Measurements from ENCODE around the gene SCAMP1.

The SCAMP1 gene

DNA sequence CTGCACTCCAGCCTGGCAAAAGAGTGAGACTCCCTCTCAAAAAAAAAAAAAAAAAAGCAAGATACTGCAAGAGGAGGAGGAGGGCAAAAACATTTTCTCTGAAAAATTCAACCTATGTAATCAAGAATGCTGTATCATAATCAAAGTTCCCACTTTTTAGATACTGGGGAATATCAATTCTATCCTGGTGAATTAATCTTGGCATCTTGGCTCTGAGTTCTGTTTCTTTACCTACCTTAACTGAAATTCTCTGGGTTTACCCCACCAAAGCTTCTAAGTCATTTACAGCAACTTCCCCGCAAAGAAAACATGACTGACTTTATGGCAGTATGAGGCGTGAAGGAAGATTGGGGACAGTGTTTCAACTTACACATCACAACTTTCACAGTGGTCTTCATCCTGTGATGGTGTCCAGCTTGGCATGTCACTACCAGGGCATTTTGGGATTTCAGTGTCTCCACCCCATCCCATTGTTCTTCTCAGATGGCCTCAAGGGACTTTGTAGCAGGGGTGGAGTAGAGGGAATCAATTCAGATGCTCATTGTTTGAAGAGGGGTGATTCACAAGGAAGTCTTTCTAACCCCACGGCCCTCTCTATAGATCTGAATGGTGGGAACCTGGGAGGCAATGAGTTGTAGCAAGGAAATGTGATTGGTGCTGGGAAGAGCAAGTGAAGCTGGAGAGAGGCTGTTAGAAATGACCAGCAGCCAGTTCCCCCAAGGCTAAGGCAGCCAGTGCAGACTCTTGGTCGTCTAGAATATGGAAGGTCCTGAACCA lies 130.5 kb downstream of the SCAMP1 start:
- DNase-seq (ENCODE audit: extremely low read depth in 1 of 2, low read depth in 1 of 2), result no peak

DNA sequence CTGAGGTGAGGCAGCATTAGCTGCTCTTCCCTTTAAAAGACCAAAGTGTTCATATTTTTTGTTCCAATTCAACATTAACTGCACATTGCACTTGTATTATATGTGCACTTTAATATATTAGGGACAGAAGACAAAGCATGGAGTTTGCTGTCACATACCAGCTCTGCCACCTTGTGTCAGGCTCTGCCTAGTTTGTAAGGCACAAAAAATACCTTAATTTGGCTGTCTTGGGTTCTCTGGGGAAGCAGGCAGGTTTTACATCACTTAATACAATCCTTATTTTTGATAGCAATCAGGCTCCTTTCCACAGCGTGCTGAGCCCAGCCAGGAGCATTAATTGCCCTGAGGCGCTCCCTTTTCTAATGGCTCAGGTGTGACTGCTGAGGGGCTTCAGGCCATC lies 131.8 kb downstream of the SCAMP1 start:
- DNase-seq (ENCODE audit: extremely low read depth in 1 of 2, low read depth in 1 of 2), result no peak

DNA sequence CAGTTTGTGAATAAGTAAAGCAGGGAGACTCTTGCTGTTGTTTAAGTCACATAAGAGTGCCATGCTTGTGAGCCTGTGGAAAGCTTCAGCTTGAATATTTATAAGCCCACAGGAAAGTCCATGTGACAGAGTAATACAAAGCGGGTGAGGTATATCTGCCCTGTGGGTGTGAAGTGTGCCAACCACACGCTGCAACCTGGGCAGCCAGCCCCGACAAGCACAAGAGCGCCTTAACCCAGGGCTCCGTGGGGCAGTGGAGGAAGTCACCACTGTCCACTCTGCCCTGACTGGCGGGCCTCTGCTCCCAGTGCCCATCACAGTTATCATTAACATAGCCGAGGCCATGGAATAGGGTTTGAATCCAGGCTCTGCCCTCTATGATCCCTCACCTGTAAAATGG lies 132.2 kb downstream of the SCAMP1 start:
- DNase-seq (ENCODE audit: extremely low read depth in 1 of 2, low read depth in 1 of 2), result no peak

DNA sequence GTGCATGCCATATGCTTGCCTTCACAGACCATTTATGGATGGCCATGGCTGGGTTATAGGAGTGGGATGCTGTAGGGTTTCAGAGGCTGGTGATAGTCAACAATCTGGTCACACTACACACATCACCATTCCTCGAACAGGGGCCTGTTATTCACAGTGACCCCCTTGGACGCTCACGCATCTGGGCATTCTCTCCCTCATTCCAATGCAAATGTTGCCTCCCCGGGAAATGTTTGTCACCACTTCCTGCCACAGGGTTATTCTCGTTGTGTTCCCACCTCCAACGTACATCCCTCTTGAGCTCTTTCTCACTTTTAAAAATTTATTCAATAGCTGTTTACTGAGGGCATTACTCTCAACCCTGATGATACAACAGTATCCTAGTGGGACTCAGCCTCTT lies 135.4 kb downstream of the SCAMP1 start:
- DNase-seq (ENCODE audit: extremely low read depth in 1 of 2, low read depth in 1 of 2), result no peak

DNA sequence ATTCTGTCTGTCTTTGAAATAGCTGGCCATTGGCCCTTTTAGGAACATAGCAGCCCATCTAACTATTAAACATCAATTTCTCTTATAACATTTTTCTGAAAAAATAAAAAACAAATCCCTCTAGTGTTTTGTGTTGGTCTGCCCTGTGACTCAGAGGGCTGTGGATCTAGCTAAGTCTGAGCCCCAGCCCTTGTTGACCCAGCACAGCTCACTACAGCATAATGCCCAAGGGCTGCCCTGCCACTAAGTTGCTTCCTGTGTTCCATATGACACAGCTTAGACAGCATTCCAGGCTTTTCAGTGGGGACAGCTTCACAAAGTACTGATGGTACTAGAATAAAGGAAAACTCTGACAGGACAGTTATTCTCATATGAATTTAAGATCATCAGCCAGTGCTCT lies 136.0 kb downstream of the SCAMP1 start:
- DNase-seq (ENCODE audit: extremely low read depth in 1 of 2, low read depth in 1 of 2), result no peak

DNA sequence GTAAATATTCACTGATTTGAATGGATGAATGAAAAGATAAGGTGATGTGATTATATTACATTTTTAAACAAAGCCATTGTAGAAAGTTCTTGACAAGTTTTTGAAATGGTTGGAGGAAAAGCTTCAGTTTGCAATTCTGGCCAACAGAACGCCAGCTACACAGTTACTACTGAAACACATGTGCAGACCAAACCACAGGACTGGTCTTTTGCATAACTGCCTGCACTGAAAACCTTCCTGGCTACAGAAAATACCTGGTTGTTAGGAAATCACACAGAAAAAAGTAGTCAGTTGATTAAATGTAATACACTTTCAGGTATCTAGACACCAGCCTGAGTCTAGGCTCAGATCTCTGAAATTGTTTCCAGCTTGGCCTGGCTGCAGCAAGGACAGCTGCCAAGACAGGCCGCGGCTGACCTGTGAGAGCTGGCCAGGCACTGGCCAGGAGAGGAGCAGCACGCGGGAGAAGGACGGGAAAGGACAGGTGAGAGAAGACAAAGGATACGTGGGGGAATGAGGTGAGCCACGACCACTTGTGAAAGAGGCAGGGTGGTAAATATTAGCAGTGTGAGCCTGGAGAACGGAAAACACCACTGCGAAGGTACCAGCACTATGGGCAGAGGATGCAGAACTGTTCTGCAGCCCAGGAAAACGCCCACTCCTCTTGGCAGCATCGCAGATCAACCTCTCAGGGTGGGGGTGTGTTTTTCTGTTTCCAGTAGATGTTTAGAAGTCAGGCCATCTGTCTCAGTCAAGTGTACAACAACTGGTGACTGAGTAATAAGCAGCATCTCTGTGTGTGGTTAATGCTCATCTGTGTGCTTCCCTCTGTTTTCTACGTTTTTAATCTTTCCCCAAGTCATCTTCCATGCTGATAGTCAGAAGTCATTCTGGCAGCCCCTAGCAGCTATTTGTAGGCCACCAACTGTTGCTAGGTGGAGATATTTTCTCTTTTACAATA lies 137.4 kb downstream of the SCAMP1 start:
- DNase-seq (ENCODE audit: extremely low read depth in 1 of 2, low read depth in 1 of 2), result no peak

DNA sequence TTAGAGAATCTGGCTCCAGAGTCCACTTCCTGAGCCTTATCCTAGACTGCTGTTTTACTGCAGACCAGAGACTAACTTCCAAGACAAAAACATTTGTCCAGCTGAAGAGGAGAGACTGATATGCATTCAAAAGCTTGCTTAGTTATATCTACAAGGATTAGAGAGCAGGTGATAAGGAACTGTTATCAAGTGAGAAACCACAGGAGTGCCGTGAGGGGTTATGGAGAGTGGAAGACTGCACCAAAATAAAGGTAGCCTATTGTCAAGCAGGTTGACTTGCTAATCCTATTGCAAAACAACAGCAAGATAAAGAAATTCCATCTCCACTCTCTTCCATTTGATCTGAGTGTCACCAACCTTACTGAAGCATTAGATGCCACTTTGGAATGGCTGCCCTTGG lies 139.1 kb downstream of the SCAMP1 start:
- no peak for DNase-seq (ENCODE audit: extremely low read depth in 1 of 2, low read depth in 1 of 2)

DNA sequence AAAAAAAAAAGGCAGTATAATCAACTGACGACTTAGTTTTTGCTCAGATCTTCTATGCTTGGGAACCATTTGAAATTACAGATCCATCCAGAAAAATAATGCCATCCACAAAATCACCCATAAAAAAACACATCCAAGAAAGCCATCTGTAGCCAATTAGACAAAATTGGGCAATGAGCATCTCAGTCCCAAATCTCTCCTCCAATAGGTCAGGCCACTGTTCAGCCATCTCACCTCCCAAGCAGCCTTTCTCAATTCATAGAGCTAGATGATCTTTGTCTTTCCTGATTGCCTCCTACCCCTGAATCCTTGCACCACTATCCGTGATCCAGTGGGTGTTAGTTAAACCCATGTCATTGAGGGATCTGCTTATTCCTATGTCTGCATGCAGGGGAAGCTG lies 139.6 kb downstream of the SCAMP1 start:
- no peak for DNase-seq (ENCODE audit: extremely low read depth in 1 of 2, low read depth in 1 of 2)

DNA sequence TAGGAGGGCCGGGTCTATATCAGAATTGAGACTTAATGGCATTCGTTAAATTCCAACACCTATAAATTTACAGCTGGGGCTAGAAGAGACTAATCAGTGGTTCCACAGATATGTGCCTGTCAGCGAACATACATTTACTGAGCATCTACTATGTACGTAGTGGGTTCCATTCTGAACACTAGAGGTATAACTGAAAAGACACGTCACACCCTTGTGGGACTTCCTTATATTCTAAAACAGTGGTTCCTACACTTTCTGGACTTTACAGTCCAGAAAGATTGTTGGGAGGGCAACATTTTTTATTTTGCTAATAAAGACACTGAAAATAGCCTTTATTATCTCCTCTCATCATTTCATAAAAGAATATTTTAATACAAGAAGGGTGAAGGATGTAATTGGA lies 140.5 kb downstream of the SCAMP1 start:
- DNase-seq (ENCODE audit: extremely low read depth in 1 of 2, low read depth in 1 of 2), result no peak

DNA sequence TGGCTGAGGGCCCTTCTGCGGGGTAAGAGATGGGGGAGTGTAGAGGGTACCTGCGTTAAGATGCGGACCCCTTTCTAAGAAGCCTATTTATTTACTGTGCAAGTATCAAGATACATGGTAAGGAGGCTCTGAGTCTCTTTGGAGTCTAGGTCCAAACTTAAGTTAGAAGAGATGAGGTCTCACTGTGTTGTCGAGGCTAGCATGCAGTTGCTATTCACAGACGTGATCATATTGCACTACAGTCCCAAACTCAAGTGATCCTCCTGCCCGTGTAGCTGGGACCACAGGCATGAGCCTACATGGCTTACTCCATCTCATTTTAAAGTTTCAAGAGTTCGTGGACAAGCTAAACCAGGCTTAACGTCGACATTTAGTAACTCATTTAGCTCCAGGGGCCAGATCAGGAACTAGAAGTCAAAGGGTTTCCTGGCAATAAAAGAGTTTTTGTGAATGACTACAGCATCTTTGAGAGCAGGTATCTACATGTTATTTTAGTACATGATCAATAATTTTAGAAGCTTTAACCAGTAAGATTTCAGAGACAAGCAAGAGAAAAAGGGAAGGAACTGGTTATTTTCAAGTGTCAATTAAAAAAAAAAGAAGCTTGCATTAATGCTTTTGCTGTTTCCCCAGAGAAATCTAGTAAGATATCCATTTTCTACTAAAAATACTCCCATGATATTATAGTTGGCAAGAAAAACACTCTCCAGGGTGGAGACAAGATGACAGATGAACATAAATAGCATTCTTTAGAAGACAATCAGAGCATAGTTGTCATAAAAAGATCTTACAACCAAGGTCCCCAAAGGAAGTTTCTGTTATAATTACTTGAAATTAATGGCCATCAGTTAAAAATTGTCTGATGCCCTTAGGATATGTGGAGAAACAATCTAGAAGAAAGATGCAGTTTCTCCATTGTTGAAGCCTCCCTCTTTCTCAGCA lies 141.3 kb downstream of the SCAMP1 start:
- no peak for DNase-seq (ENCODE audit: extremely low read depth in 1 of 2, low read depth in 1 of 2)

DNA sequence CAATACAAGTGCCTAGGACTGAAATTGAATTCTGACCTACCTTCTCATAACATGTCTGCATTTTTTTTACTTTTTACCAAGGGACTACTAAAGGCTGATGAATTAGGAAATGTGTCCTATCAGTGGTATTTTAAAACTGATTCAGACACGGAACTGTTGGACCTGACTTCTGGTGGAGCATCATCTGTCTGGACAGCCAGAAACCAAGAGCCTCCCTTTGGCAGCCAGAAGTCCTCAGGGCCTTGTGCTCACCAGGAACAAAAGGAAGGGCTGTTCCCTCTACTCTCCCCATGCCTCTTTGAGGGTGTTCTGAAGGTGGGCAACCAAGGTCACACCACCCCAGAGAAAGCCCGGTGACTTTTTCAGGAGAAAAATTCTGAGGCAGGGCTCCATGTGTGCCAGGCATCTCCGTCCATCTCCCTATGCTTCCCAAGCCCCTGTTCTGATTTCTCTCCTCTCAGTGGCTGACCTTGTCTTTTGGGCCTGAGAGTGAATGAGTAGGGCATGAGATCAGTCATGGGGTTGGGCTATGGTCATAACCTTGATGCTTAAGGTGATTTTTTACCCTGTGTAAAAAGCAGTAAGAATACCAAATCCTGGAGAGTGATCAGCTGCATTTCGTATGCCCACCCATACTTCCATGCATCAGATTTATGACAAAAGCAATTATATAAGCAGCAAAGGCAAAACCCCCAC lies 143.7 kb downstream of the SCAMP1 start:
- DNase-seq (ENCODE audit: extremely low read depth in 1 of 2, low read depth in 1 of 2), result no peak

DNA sequence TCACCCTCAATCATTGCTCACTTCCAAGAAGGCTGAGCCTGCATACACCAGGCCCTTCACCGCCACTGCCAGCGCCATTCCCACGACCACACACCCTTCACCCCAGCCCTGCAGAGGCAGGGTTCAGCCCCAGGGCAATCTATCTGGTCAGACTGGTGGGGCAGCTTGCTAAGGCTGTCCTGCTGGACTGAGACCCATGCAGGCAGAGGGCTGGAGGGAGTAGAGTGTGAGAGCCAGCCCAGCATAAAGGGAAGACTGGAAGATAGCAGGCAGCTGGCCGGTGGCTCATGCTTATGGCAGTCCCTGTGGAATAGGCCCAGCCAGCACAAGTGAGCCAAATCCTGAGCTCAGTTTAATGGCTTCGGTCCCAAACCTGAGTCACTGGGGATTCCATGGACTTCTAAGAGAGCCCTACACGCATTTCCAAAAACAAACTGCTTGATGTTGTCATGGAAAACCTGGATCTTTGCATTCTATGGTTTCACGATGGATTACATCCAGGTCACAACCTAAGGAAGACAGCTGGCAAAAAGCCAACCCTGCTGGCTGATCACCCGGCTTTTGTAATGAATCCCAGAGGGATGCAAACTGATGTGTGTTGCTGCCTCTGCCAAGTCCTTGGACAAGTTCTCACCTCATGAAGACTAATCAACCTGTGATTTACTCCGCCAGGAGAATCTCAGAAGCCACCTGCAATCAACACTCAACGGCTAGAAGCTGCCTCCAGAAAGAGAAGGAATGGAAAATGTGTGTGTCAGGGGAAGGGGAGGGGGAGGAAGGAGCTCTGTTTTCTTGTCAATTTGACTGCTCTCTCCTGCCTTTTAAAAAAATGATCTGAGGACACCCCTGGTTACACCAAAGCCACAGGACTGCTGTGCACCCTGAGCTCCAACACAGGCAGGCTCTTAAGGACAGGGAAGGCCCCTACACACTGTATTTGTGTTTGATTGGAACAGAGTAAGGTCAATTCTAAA lies 144.6 kb downstream of the SCAMP1 start:
- DNase-seq (ENCODE audit: extremely low read depth in 1 of 2, low read depth in 1 of 2), result no peak

DNA sequence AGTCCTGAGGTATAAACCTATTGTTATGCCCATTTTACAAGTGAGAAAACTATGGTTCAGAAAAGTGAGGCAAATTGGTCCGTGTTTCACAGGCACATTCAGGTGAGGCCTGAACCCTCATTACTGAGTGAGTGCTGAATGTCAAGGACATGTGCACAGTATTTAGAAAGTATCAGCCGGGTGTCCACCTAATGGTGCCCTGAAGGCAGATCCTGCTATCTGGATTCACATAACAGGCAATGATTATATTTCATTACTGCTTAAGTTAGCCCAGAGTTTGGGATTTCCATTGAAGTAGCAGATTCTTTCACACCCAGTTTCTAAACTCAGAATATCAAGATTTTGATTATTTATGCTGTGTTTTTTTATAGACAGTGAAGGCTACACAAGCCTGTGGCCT lies 145.4 kb downstream of the SCAMP1 start:
- DNase-seq (ENCODE audit: extremely low read depth in 1 of 2, low read depth in 1 of 2), result no peak

DNA sequence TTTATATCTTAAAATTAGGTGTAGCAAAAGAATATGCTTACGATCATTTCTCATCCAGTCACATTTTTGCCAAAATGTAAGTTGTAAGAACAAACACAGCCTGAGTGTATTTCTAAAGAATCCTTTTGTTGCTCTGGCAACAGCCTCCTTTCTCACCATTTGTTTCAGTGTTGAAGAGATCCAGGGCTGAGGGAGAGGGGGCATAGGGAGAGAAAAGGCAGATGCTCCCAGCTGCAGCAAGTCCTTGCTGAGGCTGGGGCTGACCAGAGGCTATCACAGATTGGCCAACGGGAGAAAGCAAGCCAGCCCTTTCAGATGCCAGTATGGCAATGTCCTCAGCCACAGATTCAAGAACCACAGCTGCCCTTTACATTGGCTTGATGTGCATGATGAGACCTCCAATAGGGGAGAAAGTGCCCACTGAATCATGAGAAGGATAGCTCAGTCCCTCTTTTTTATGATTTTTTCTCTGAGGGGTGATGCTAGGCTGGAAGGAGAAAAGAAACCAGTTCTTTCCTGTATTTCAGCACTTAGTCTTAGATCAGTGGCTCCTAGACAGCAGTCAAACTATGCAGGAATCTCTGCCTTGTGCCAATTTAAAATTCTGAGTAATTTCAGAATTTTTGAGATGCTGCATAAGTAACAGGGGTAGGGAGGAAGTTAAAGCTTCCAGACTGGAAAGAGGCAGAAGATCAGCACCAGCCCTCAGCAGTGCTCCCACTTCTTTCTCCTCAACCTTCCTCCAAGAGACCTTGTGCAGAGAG lies 146.0 kb downstream of the SCAMP1 start:
- DNase-seq (ENCODE audit: extremely low read depth in 1 of 2, low read depth in 1 of 2), result no peak

DNA sequence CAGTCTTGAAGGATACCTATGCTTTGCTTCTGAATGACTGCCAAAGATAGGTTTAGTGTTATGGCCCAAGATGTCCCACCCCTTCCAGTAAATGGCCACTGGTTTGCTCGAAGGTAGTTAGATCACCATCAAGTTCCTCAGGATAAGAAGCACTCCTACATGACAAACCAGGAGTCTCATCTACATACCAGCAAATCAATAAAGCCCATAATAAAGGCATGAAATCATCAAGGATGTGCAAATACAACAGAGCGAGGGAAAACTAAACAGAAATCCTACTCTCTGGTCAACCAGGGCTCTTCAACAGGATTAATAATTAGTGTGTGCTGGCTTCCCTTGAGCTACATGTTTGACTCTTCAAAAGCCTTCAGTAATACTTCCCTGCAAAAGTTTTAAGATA lies 147.1 kb downstream of the SCAMP1 start:
- no peak for DNase-seq (ENCODE audit: extremely low read depth in 1 of 2, low read depth in 1 of 2)

DNA sequence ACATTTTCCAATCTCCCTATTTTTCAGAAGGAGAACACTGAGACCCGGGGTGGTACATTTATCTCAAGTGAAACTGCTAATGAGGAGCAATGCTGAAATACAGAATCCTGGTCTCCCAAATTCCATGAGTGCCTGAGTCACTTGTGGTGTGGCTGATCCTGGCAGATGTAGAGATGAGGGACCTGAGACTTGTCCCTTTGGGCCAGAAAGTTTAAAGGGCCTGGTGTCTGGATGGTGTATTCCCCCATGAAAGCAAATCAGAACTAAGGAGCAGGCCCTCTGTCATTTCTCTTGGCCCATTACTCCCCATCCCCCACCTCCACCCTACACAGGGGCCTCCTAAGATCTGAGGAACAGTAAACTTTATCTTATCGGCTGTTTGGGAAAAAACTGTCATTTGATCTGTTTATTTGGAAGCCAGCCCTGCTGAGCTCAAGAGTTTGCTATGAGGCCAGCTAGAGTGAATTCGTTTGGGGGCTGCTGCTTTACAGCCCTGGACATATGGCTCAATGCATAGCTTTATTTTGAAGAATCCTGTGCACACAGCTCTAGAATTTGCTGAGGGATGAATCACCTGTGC lies 147.9 kb downstream of the SCAMP1 start:
- no peak for DNase-seq (ENCODE audit: extremely low read depth in 1 of 2, low read depth in 1 of 2)

DNA sequence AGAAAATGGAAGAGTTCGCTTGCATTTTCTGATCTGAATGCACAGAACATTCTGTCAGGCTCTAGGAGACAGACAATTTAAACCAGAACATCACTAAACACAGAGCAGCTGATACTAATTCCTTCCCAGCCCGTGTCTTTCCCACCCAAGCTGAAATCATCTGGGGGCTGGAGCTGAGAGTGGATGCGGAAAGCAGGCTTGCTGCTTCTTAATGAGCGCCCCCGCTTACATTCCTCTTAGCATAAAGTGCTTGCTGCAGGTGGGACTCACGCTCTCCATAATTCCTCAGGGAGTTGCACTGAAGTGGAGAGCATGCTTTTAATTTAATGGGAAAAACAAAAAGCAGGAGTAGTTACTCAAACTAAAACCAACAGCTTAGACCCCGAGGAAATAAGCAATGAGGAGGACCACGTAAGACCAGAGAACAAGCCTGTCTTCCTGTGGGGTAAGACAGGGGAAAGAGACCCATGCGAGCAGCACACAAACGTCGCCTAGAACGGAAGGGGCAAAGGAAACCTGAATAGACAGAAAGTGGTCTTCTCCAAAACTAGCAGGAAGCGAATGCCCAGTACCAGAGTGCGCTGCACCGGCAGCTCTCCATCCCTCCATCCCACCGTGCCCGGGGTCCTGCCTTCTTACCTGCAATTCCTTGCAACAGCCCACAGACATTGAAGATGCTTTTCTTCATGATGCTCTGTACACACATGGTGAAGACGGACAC lies 148.9 kb downstream of the SCAMP1 start:
- no peak for DNase-seq (ENCODE audit: extremely low read depth in 1 of 2, low read depth in 1 of 2)

All from activated CD8-positive, alpha-beta memory T cell treated with anti-CD3 and anti-CD28 coated beads for 1 hour (primary cell).